ENCODE measurements around the gene RAD18.

RAD18 gene

GRCh38 chr3:8887435-8888300, 75.6 kb downstream of the RAD18 start:
- Histone ChIP-seq H3K4me2 (ENCODE audit: low read length, poor library complexity, severe bottlenecking) (no peak overlapping the region), H2AK5ac (ENCODE audit: low read length, severe bottlenecking) (peak overlapping the region; percentile 95), H3K23ac (ENCODE audit: low read length in 2 of 2) (no peak overlapping the region), H2BK5ac (ENCODE audit: low read depth, low read length, poor library complexity, severe bottlenecking) (peak overlapping the region; percentile 98), H3K27me3 (ENCODE audit: control insufficient read depth in 1 of 2, insufficient read depth in 1 of 2, low read length in 2 of 2) (no peaks in the 10 kb centered on the region), H2BK12ac (ENCODE audit: low read length in 2 of 2) (peak overlapping the region in 1 of 2 experiments; percentile 8), H4K8ac (ENCODE audit: low read length) (peak overlapping the region; percentile 5), H3K14ac (ENCODE audit: low read length in 2 of 2) (no peak overlapping the region), H3K79me1 (replicated peaks; ENCODE audit: low read length, poor library complexity, severe bottlenecking) (peaks cover 1% of the 10 kb centered on the region), H2BK15ac (ENCODE audit: low read depth, poor library complexity, severe bottlenecking) (peak overlapping the region; percentile 17), H3K9me3 (ENCODE audit: control insufficient read depth, low read length) (peaks cover 4% of the 10 kb centered on the region), H3K4ac (ENCODE audit: low read depth in 1 of 2, low read length in 2 of 2) (peak overlapping the region; percentile 2 to 40), H3K27ac (ENCODE audit: low read length, poor library complexity, severe bottlenecking) (peak overlapping the region; percentile 94), H3K4me3 (ENCODE audit: insufficient read depth in 1 of 2, low read depth in 1 of 2, low read length in 2 of 2) (no peak overlapping the region), H3K18ac (ENCODE audit: low read depth in 1 of 2, low read length in 2 of 2) (peak overlapping the region; percentile 31 to 71), H4K91ac (ENCODE audit: low read length) (peak overlapping the region; percentile 40), H3K36me3 (ENCODE audit: control insufficient read depth in 1 of 2, insufficient read depth in 2 of 2, low read depth in 1 of 2, low read length in 2 of 2) (peaks cover 0 to 20% of the 10 kb centered on the region in 2 experiments), H3K9ac (ENCODE audit: low read length) (no peak overlapping the region), H2BK120ac (ENCODE audit: low read depth, low read length) (peak overlapping the region; percentile 22), H2AFZ (ENCODE audit: low read depth, low read length) (no peak overlapping the region), H3K4me1 (ENCODE audit: control insufficient read depth, insufficient read depth, low read depth, low read length) (peaks cover 10% of the 10 kb centered on the region)
- WGBS: 40% methylated on average over 7 of the region's 7 CpGs
- no peak for DNase-seq

DNA sequence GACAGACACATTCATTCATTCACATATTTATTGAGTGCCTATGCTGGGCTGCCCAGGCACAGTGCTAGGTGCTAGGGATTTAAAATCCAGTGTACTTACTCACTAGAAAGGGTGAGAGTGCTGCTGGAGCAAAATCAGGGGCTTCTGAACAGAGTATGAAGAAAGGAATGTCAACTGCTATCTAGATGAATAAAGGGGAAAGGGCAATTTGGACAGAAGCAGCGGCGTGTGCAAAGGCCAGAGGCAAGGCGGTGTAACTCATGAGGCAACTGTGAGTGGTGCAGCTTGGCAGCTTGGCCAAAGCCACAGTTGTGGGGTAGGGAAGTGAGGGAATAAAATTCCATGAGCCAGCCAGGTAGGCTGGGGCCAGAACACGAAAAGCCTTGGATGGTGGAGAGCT, 76.7 kb downstream of the RAD18 start:
- Histone ChIP-seq H3K79me1 (replicated peaks; ENCODE audit: low read length, poor library complexity, severe bottlenecking) (no peaks in the 10 kb centered on the region), H3K9ac (ENCODE audit: low read length) (no peak overlapping the region), H4K91ac (ENCODE audit: low read length) (peak overlapping the region; percentile 70), H3K4ac (ENCODE audit: low read depth in 1 of 2, low read length in 2 of 2) (peak overlapping the region in 1 of 2 experiments; percentile 32), H2BK15ac (ENCODE audit: low read depth, poor library complexity, severe bottlenecking) (peak overlapping the region; percentile 2), H3K14ac (ENCODE audit: low read length in 2 of 2) (no peak overlapping the region), H2BK12ac (ENCODE audit: low read length in 2 of 2) (peak overlapping the region; percentile 6 to 67), H3K4me1 (ENCODE audit: control insufficient read depth, insufficient read depth, low read depth, low read length) (peaks cover 17% of the 10 kb centered on the region), H3K18ac (ENCODE audit: low read depth in 1 of 2, low read length in 2 of 2) (peak overlapping the region; percentile 61 to 64), H3K4me2 (ENCODE audit: low read length, poor library complexity, severe bottlenecking) (no peak overlapping the region), H2BK120ac (ENCODE audit: low read depth, low read length) (no peak overlapping the region), H3K27ac (ENCODE audit: low read length, poor library complexity, severe bottlenecking) (peak overlapping the region; percentile 94), H2AK5ac (ENCODE audit: low read length, severe bottlenecking) (peak overlapping the region; percentile 95), H2AFZ (ENCODE audit: low read depth, low read length) (no peak overlapping the region), H4K8ac (ENCODE audit: low read length) (peak overlapping the region; percentile 41), H2BK5ac (ENCODE audit: low read depth, low read length, poor library complexity, severe bottlenecking) (peak overlapping the region; percentile 12), H3K23ac (ENCODE audit: low read length in 2 of 2) (no peak overlapping the region), H3K4me3 (ENCODE audit: insufficient read depth in 1 of 2, low read depth in 1 of 2, low read length in 2 of 2) (no peak overlapping the region), H3K27me3 (ENCODE audit: control insufficient read depth in 1 of 2, insufficient read depth in 1 of 2, low read length in 2 of 2) (no peaks in the 10 kb centered on the region), H3K36me3 (ENCODE audit: control insufficient read depth in 1 of 2, insufficient read depth in 2 of 2, low read depth in 1 of 2, low read length in 2 of 2) (peaks cover 0 to 20% of the 10 kb centered on the region in 2 experiments), H3K9me3 (ENCODE audit: control insufficient read depth, low read length) (peaks cover 4% of the 10 kb centered on the region)
- WGBS: 35% methylated on average over 4 of the region's 4 CpGs
- no peak for DNase-seq

DNA sequence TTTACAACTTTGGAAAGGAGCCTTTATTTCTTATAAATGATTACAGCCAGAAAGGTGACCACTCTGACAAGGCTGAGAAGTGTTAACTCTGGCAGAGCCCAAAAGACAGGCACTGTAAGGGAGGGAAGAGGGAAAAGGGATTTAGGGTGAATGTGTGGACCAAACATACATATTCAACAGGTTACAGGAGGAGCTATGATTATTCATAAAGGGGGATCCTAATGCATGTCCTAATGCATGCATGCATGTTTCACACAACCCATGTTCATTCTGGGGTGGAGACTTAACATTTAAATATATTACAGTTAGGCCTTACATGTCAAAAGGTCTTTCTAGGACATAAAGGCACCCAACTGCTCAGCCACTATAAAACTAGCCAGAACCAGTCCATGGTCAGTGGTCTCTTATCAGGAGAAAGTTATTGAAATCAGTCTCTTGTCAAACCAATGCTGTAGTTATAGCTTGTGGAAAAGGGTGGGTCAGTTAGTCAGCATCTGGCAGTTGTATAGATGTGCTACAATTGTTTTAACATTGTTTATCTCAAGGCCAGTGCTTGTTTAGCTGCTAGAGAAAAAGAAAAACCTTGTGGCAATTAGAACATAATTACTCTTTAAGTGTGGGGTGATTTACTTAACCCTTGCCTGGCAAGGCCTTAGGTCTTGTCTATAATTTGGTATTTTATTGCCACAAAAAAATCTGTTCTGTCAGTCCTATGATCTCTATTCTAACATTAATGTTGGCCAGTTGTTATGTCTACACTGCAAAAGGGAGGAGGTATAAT, 77.5 kb downstream of the RAD18 start:
- no peak overlapping the region for H2AFZ ChIP-seq (ENCODE audit: low read depth, low read length)
- H3K27ac ChIP-seq (ENCODE audit: low read length, poor library complexity, severe bottlenecking): peak overlapping the region; percentile 94
- H3K4me2 ChIP-seq (ENCODE audit: low read length, poor library complexity, severe bottlenecking): no peak overlapping the region
- H2BK15ac ChIP-seq (ENCODE audit: low read depth, poor library complexity, severe bottlenecking): no peak overlapping the region
- no peak overlapping the region for H4K8ac ChIP-seq (ENCODE audit: low read length)
- peak overlapping the region; percentile 95 for H2AK5ac ChIP-seq (ENCODE audit: low read length, severe bottlenecking)
- peak overlapping the region; percentile 44 to 56 for H3K18ac ChIP-seq (ENCODE audit: low read depth in 1 of 2, low read length in 2 of 2)
- no peak overlapping the region for H2BK12ac ChIP-seq (ENCODE audit: low read length in 2 of 2)
- H3K79me1 ChIP-seq (replicated peaks; ENCODE audit: low read length, poor library complexity, severe bottlenecking): no peaks in the 10 kb centered on the region
- DNase-seq: peak; percentile 41
- H2BK5ac ChIP-seq (ENCODE audit: low read depth, low read length, poor library complexity, severe bottlenecking): no peak overlapping the region
- H3K4me3 ChIP-seq (ENCODE audit: insufficient read depth in 1 of 2, low read depth in 1 of 2, low read length in 2 of 2): no peak overlapping the region
- no peak overlapping the region for H3K14ac ChIP-seq (ENCODE audit: low read length in 2 of 2)
- no peak overlapping the region for H4K91ac ChIP-seq (ENCODE audit: low read length)
- H2BK120ac ChIP-seq (ENCODE audit: low read depth, low read length): no peak overlapping the region
- H3K9ac ChIP-seq (ENCODE audit: low read length): no peak overlapping the region
- peaks cover 0 to 26% of the 10 kb centered on the region in 2 experiments for H3K36me3 ChIP-seq (ENCODE audit: control insufficient read depth in 1 of 2, insufficient read depth in 2 of 2, low read depth in 1 of 2, low read length in 2 of 2)
- H3K23ac ChIP-seq (ENCODE audit: low read length in 2 of 2): peak overlapping the region in 1 of 2 experiments; percentile 65
- H3K27me3 ChIP-seq (ENCODE audit: control insufficient read depth in 1 of 2, insufficient read depth in 1 of 2, low read length in 2 of 2): no peaks in the 10 kb centered on the region
- H3K4me1 ChIP-seq (ENCODE audit: control insufficient read depth, insufficient read depth, low read depth, low read length): peaks cover 17% of the 10 kb centered on the region
- H3K4ac ChIP-seq (ENCODE audit: low read depth in 1 of 2, low read length in 2 of 2): no peak overlapping the region
- H3K9me3 ChIP-seq (ENCODE audit: control insufficient read depth, low read length): peaks cover 4% of the 10 kb centered on the region

Data from mesenchymal stem cell (in vitro differentiated cells and primary cell).